Effector CD8-positive, alpha-beta T cell (primary cell): ENCODE results near the gene ZC3H18.

Source experiments
- DNase-seq: peaks from one replicate; lab custom pipeline; 2025; lab: John Stamatoyannopoulos, UW

The ZC3H18 gene

GRCh38 chr16:88549671-88550245 is 20.4 kb upstream of the ZC3H18 start:
- no peak for DNase-seq

- no peak for DNase-seq
Measured at GRCh38 chr16:88550246-88550661, 19.9 kb upstream of the ZC3H18 start.

- DNase-seq = no peak
Measured at GRCh38 chr16:88552166-88552565, 18.0 kb upstream of the ZC3H18 start.

GRCh38 chr16:88552815-88553214 is 17.4 kb upstream of the ZC3H18 start:
- DNase-seq = no peak

GRCh38 chr16:88553739-88554138 is 16.5 kb upstream of the ZC3H18 start:
- DNase-seq = no peak

GRCh38 chr16:88554711-88555264 is 15.4 kb upstream of the ZC3H18 start:
- DNase-seq = no peak

- DNase-seq = no peak
Measured at GRCh38 chr16:88556294-88556988, 13.8 kb upstream of the ZC3H18 start.

GRCh38 chr16:88558457-88559442 is 11.5 kb upstream of the ZC3H18 start:
- DNase-seq = no peak

GRCh38 chr16:88560714-88561484 is 9.3 kb upstream of the ZC3H18 start:
- no peak for DNase-seq

- DNase-seq = peak; percentile 38
Measured at GRCh38 chr16:88561485-88562359, 8.5 kb upstream of the ZC3H18 start.

- DNase-seq = no peak
Measured at GRCh38 chr16:88566158-88566557, 4.0 kb upstream of the ZC3H18 start.

GRCh38 chr16:88568710-88569613 is 1.2 kb upstream of the ZC3H18 start:
- DNase-seq = no peak

- no peak for DNase-seq
Measured at GRCh38 chr16:88569614-88569984, 604 bp upstream of the ZC3H18 start.

GRCh38 chr16:88570691-88571092 is 489 bp downstream of the ZC3H18 start:
- DNase-seq = peak; percentile 21

- DNase-seq = no peak
Measured at GRCh38 chr16:88575251-88575650, 5.0 kb downstream of the ZC3H18 start.

GRCh38 chr16:88576307-88576706 is 6.1 kb downstream of the ZC3H18 start:
- no peak for DNase-seq

- DNase-seq = no peak
Measured at GRCh38 chr16:88577166-88577565, 7.0 kb downstream of the ZC3H18 start.

- DNase-seq = no peak
Measured at GRCh38 chr16:88578446-88579313, 8.5 kb downstream of the ZC3H18 start.

GRCh38 chr16:88580371-88580770 is 10.2 kb downstream of the ZC3H18 start:
- DNase-seq = no peak
